H9 (cell line): ENCODE measurements around the gene DHRS9. TPM values are rescaled to one million over a fixed set of nuclear protein-coding genes. Genes with fewer than 3 reads are reported as not detected.

ENCODE experiments used
- DNase-seq: peaks from one replicate; pipeline ENCODE4 v3.0.0-alpha.2; 2017
- H2AFZ ChIP-seq: one replicate; pipeline ENCODE4 v1.6.1; 2013; ENCODE audit warnings: mild to moderate bottlenecking, low read length, control low read depth, moderate library complexity
- H2AK5ac ChIP-seq: 2 replicates; pipeline ENCODE4 v1.6.1; 2013; ENCODE audit warnings: low read length, control low read depth, mixed read lengths; ENCODE audit not compliant: insufficient read length
- H2BK120ac ChIP-seq: one replicate; pipeline ENCODE4 v1.6.1; 2013; ENCODE audit warnings: low read depth, mild to moderate bottlenecking, low read length, control low read depth, inconsistent platforms; ENCODE audit not compliant: poor library complexity, severe bottlenecking
- H2BK12ac ChIP-seq: 2 replicates; pipeline ENCODE4 v1.6.1; 2013; ENCODE audit warnings: low read length, control low read depth, mixed read lengths, low read depth; ENCODE audit not compliant: insufficient read length
- H2BK15ac ChIP-seq: 2 replicates; pipeline ENCODE4 v1.6.1; 2013; ENCODE audit warnings: low read depth, low read length, control low read depth
- H2BK20ac ChIP-seq: one replicate; pipeline ENCODE4 v1.6.1; 2013; ENCODE audit warnings: low read depth, mild to moderate bottlenecking, low read length, control low read depth, inconsistent platforms; ENCODE audit not compliant: poor library complexity, severe bottlenecking
- H2BK5ac ChIP-seq: 2 replicates; pipeline ENCODE4 v1.6.1; 2013; ENCODE audit warnings: low read length, control low read depth, mixed read lengths; ENCODE audit not compliant: insufficient read length
- H3K14ac ChIP-seq: 2 replicates; pipeline ENCODE4 v1.6.1; 2013; ENCODE audit warnings: low read length, control low read depth; ENCODE audit not compliant: insufficient read depth
- H3K18ac ChIP-seq: 2 replicates; pipeline ENCODE4 v1.6.1; 2013; ENCODE audit warnings: low read depth, mild to moderate bottlenecking, mixed read lengths, low read length, control low read depth; ENCODE audit not compliant: insufficient read length
- H3K23ac ChIP-seq: 2 replicates; pipeline ENCODE4 v1.6.1; 2013; ENCODE audit warnings: low read length, control low read depth, mixed read lengths, low read depth; ENCODE audit not compliant: insufficient read length
- H3K23me2 ChIP-seq: 2 replicates; pipeline ENCODE4 v1.6.1; 2013; ENCODE audit warnings: low read depth, mild to moderate bottlenecking, mixed read lengths, low read length, control low read depth; ENCODE audit not compliant: insufficient read length, poor library complexity, severe bottlenecking
- H3K27ac ChIP-seq: 2 replicates; pipeline ENCODE4 v1.5.1; 2013; ENCODE audit warnings: low read length, control low read depth, mixed read lengths, low read depth; ENCODE audit not compliant: insufficient read length
- H3K27me3 ChIP-seq: 2 replicates; pipeline ENCODE4 v1.6.1; 2013; ENCODE audit warnings: low read length, control low read depth, inconsistent platforms; ENCODE audit not compliant: insufficient read depth
- H3K4ac ChIP-seq: 2 replicates; pipeline ENCODE4 v1.6.1; 2013; ENCODE audit warnings: low read depth, mild to moderate bottlenecking, control low read depth, inconsistent platforms, low read length, moderate library complexity
- H3K4me1 ChIP-seq: 2 replicates; pipeline ENCODE4 v1.6.1; 2013; ENCODE audit warnings: low read length, control low read depth, inconsistent platforms; ENCODE audit not compliant: insufficient read depth
- H3K4me2 ChIP-seq: 2 replicates; pipeline ENCODE4 v1.6.1; 2013; ENCODE audit warnings: low read length, control low read depth, mixed read lengths; ENCODE audit not compliant: insufficient read length, insufficient read depth
- H3K56ac ChIP-seq: 2 replicates; pipeline ENCODE4 v1.6.1; 2013; ENCODE audit warnings: low read depth, mild to moderate bottlenecking, mixed read lengths, low read length, control low read depth; ENCODE audit not compliant: insufficient read length
- H3K79me1 ChIP-seq: 2 replicates; pipeline ENCODE4 v1.6.1; 2013; ENCODE audit warnings: low read depth, mild to moderate bottlenecking, moderate library complexity, low read length, control low read depth, inconsistent platforms; ENCODE audit not compliant: insufficient read depth, poor library complexity, severe bottlenecking
- H3K79me2 ChIP-seq: 2 replicates; pipeline ENCODE4 v1.6.1; 2013; ENCODE audit warnings: low read length, control low read depth, inconsistent platforms; ENCODE audit not compliant: insufficient read depth
- H3K9ac ChIP-seq: 2 replicates; pipeline ENCODE4 v1.6.1; 2013; ENCODE audit warnings: low read length, control low read depth, mixed read lengths; ENCODE audit not compliant: insufficient read length; ENCODE audit errors: extremely low read depth
- H3K9me3 ChIP-seq: one replicate; pipeline ENCODE4 v1.6.1; 2013; ENCODE audit warnings: low read depth, low read length, inconsistent platforms; ENCODE audit not compliant: control insufficient read depth
- H3T11ph ChIP-seq: one replicate; pipeline ENCODE4 v1.6.1; 2013; ENCODE audit warnings: mild to moderate bottlenecking, low read length, control low read depth, inconsistent platforms
- H4K20me1 ChIP-seq: one replicate; pipeline ENCODE4 v1.6.1; 2013; ENCODE audit not compliant: control insufficient read depth, insufficient read length, insufficient read depth
- H4K5ac ChIP-seq: 2 replicates; pipeline ENCODE4 v1.6.1; 2013; ENCODE audit warnings: low read depth, mild to moderate bottlenecking, mixed read lengths, low read length, control low read depth; ENCODE audit not compliant: insufficient read length
- H4K8ac ChIP-seq: replicated peaks from 2 replicates; pipeline ENCODE4 v1.6.1; 2013; ENCODE audit warnings: low read length, control low read depth, mixed read lengths, low read depth; ENCODE audit not compliant: insufficient read length
- H4K91ac ChIP-seq: 2 replicates; pipeline ENCODE4 v1.6.1; 2013; ENCODE audit warnings: low read depth, mild to moderate bottlenecking, moderate library complexity, mixed read lengths, low read length, control low read depth; ENCODE audit not compliant: insufficient read length
- H3K27ac Mint-ChIP-seq, 3 experiments: 2 replicates in 2 of 3; 3 replicates in 1 of 3; pipeline ENCODE4 v1.8.0; 2020 to 2021; ENCODE audit warnings: mixed read lengths in 3 of 3, mild to moderate bottlenecking in 1 of 3, moderate library complexity in 1 of 3
- H3K27me3 Mint-ChIP-seq: 2 replicates; pipeline ENCODE4 v1.8.0; 2021; ENCODE audit warnings: low read depth, mild to moderate bottlenecking, moderate library complexity, mixed read lengths
- H3K36me3 Mint-ChIP-seq, 3 experiments: 2 replicates in 2 of 3; 3 replicates in 1 of 3; pipeline ENCODE4 v1.8.0; 2020 to 2021; ENCODE audit warnings: low read depth in 3 of 3, mixed read lengths in 3 of 3; ENCODE audit not compliant: insufficient read depth in 1 of 3
- H3K4me1 Mint-ChIP-seq, 2 experiments: 2 replicates each; pipeline ENCODE4 v1.8.0; 2020; ENCODE audit warnings: mixed read lengths in 2 of 2
- H3K4me3 Mint-ChIP-seq, 2 experiments: 2 replicates in 1 of 2; 3 replicates in 1 of 2; pipeline ENCODE4 v1.8.0; 2020 to 2021; ENCODE audit warnings: mild to moderate bottlenecking in 2 of 2, mixed read lengths in 2 of 2, moderate library complexity in 1 of 2
- H3K9me3 Mint-ChIP-seq, 2 experiments: 2 replicates in 1 of 2; 3 replicates in 1 of 2; pipeline ENCODE4 v1.8.0; 2020; ENCODE audit warnings: mild to moderate bottlenecking in 2 of 2, mixed read lengths in 2 of 2, moderate library complexity in 1 of 2
- WGBS: extraction: QIAGEN DNeasy Blood & Tissue Kit; methylation state at CpG from one replicate; pipeline ENCODE4 v1.1.7; 2013; ENCODE audit warnings: missing lambda C conversion rate, low lambda C conversion rate, mixed read lengths; ENCODE audit not compliant: insufficient read length; ENCODE audit errors: extremely low coverage; 5-methylcytosine and 5-hydroxymethylcytosine counted together
- total RNA-seq: library from RNA; stranded (reverse); gene quantifications from 2 replicates; pipeline ENCODE4 v1.2.1, GENCODE V29; 2021
- TF ChIP-seq, protein P1 (sequence below): fragments of 200-600 bp; sonication (generic); conservative IDR thresholded peaks from 3 replicates; pipeline ENCODE4 v1.8.0; 2021; ENCODE audit warnings: antibody characterized with exemption, mild to moderate bottlenecking

DHRS9 gene
- total RNA-seq, 1 experiment from 2014 or later: not detected

GRCh38 chr2:169090133-169090820, 20.9 kb downstream of the DHRS9 start:
- Histone ChIP-seq H4K91ac (no peak overlapping the region), H3K27ac (no peak overlapping the region), H3K18ac (no peak overlapping the region), H3K23me2 (no peaks in the 10 kb centered on the region), H3K4ac (no peak overlapping the region), H3K27me3 (no peaks in the 10 kb centered on the region), H3K14ac (no peak overlapping the region), H4K20me1 (no peaks in the 10 kb centered on the region), H2BK15ac (no peak overlapping the region), H2AK5ac (no peak overlapping the region), H3K79me2 (no peaks in the 10 kb centered on the region), H2BK120ac (no peak overlapping the region), H2BK5ac (no peak overlapping the region), H4K5ac (no peak overlapping the region), H3K9ac (no peak overlapping the region), H4K8ac (no peak overlapping the region), H3K4me1 (no peaks in the 10 kb centered on the region), H3K79me1 (no peaks in the 10 kb centered on the region), H3K56ac (no peak overlapping the region), H2BK20ac (no peak overlapping the region), H3T11ph (no peak overlapping the region), H3K4me2 (no peak overlapping the region), H3K23ac (no peak overlapping the region), H3K9me3 (no peaks in the 10 kb centered on the region), H2BK12ac (no peak overlapping the region), H2AFZ (no peak overlapping the region)
- Mint-ChIP-seq H3K9me3 (0 out of 5 replicates have a peak, but pooled peaks cover 0 to 3% of the 10 kb centered on the region in 2 experiments), H3K4me1 (peaks cover 8 to 16% of the 10 kb centered on the region in 2 experiments), H3K27ac (no peak overlapping the region), H3K36me3 (no peaks in the 10 kb centered on the region), H3K27me3 (peaks cover 39% of the 10 kb centered on the region), H3K4me3 (no peak overlapping the region)
- no peak for DNase-seq
- WGBS: no CpG with 5 or more reads among the region's 6 CpGs
- TF ChIP-seq, protein P1, sequence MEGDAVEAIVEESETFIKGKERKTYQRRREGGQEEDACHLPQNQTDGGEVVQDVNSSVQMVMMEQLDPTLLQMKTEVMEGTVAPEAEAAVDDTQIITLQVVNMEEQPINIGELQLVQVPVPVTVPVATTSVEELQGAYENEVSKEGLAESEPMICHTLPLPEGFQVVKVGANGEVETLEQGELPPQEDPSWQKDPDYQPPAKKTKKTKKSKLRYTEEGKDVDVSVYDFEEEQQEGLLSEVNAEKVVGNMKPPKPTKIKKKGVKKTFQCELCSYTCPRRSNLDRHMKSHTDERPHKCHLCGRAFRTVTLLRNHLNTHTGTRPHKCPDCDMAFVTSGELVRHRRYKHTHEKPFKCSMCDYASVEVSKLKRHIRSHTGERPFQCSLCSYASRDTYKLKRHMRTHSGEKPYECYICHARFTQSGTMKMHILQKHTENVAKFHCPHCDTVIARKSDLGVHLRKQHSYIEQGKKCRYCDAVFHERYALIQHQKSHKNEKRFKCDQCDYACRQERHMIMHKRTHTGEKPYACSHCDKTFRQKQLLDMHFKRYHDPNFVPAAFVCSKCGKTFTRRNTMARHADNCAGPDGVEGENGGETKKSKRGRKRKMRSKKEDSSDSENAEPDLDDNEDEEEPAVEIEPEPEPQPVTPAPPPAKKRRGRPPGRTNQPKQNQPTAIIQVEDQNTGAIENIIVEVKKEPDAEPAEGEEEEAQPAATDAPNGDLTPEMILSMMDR: no peak
